ENCODE results near the gene ANXA2.

Gene ANXA2

DNA sequence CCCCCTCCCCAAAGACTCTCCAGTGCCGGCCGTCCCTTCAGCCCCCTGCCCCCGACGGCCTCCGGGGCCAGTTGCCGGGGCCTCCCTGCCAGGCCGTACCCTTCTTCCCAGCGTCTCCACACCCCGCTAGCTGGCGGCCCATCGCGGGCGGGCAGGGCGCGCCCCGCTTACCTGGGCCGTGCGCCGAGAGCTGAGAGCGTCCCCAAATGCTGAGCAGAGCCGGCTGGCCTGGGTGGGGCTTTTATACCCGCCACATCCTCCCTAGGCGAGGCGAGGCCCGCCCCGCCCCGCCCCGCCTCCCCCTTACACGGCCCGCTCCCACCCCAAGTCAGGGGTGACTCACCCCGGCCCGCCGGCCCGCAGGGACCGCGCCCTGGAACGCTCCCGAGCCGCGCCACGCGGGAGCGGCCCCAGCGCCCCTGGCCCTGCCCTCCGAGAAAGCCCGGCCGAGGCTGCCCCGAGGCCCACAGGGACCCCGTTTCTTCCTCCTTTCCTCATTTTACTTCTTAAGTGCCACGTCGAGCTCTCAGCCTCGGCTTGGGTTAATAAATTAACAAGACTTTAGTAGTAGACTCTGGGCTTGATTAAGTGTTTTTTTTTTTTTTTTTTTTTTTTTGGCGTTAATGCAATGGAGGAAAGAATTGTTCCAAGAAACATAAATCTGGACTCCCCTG lies at the start of gene ANXA2:
Gene ANXA2, minus strand, starts transcription at position 215 of the 674 bp plus-strand sequence. CDS start 11,911 bp downstream, outside the sequence.
- peak within 1 kb of the TSS; percentile 95 for H3K27ac Mint-ChIP-seq
- H3K27me3 Mint-ChIP-seq (ENCODE audit: low read depth), result peaks cover 7% of the 10 kb centered on the region
- H3K4me3 Mint-ChIP-seq, result peak within 1 kb of the TSS; percentile 94
- H3K9me3 Mint-ChIP-seq, result no peaks in the 10 kb centered on the region
- H3K4me1 Mint-ChIP-seq (ENCODE audit: low read depth), result peaks cover 54% of the 10 kb centered on the region
- peaks cover 40% of the 10 kb centered on the region for H3K36me3 Mint-ChIP-seq (ENCODE audit: low read depth)

GRCh38 chr15:60444289-60444912 lies 46.6 kb upstream of the ANXA2 start:
- Mint-ChIP-seq H3K9me3 (no peaks in the 10 kb centered on the region), H3K27me3 (ENCODE audit: low read depth) (no peaks in the 10 kb centered on the region), H3K4me3 (no peak overlapping the region), H3K4me1 (ENCODE audit: low read depth) (peaks cover 2% of the 10 kb centered on the region), H3K36me3 (ENCODE audit: low read depth) (peaks cover 21% of the 10 kb centered on the region), H3K27ac (no peak overlapping the region)

GRCh38 chr15:60442763-60443162 lies 45.0 kb upstream of the ANXA2 start:
- Mint-ChIP-seq H3K36me3 (ENCODE audit: low read depth) (peaks cover 17% of the 10 kb centered on the region), H3K27me3 (ENCODE audit: low read depth) (no peaks in the 10 kb centered on the region), H3K4me1 (ENCODE audit: low read depth) (peaks cover 2% of the 10 kb centered on the region), H3K9me3 (no peaks in the 10 kb centered on the region), H3K4me3 (no peak overlapping the region), H3K27ac (no peak overlapping the region)

GRCh38 chr15:60442031-60442650 lies 44.4 kb upstream of the ANXA2 start:
- Mint-ChIP-seq H3K36me3 (ENCODE audit: low read depth) (peaks cover 16% of the 10 kb centered on the region), H3K27ac (no peak overlapping the region), H3K4me3 (no peak overlapping the region), H3K9me3 (no peaks in the 10 kb centered on the region), H3K4me1 (ENCODE audit: low read depth) (peaks cover 2% of the 10 kb centered on the region), H3K27me3 (ENCODE audit: low read depth) (no peaks in the 10 kb centered on the region)

- Mint-ChIP-seq H3K27me3 (ENCODE audit: low read depth) (no peaks in the 10 kb centered on the region), H3K9me3 (no peaks in the 10 kb centered on the region), H3K4me3 (no peak overlapping the region), H3K36me3 (ENCODE audit: low read depth) (peaks cover 13% of the 10 kb centered on the region), H3K4me1 (ENCODE audit: low read depth) (peaks cover 2% of the 10 kb centered on the region), H3K27ac (no peak overlapping the region)
Measured at GRCh38 chr15:60441331-60441730, 43.5 kb upstream of the ANXA2 start.

GRCh38 chr15:60438646-60439045 lies 40.9 kb upstream of the ANXA2 start:
- H3K36me3 Mint-ChIP-seq (ENCODE audit: low read depth), result peaks cover 11% of the 10 kb centered on the region
- no peaks in the 10 kb centered on the region for H3K27me3 Mint-ChIP-seq (ENCODE audit: low read depth)
- peaks cover 3% of the 10 kb centered on the region for H3K4me1 Mint-ChIP-seq (ENCODE audit: low read depth)
- no peaks in the 10 kb centered on the region for H3K9me3 Mint-ChIP-seq
- H3K4me3 Mint-ChIP-seq, result no peak overlapping the region
- H3K27ac Mint-ChIP-seq, result no peak overlapping the region

- peaks cover 22% of the 10 kb centered on the region for H3K36me3 Mint-ChIP-seq (ENCODE audit: low read depth)
- no peak overlapping the region for H3K27ac Mint-ChIP-seq
- peaks cover 4% of the 10 kb centered on the region for H3K4me1 Mint-ChIP-seq (ENCODE audit: low read depth)
- H3K27me3 Mint-ChIP-seq (ENCODE audit: low read depth), result no peaks in the 10 kb centered on the region
- no peak overlapping the region for H3K4me3 Mint-ChIP-seq
- no peaks in the 10 kb centered on the region for H3K9me3 Mint-ChIP-seq
Measured at GRCh38 chr15:60428935-60429334, 31.1 kb upstream of the ANXA2 start.

DNA sequence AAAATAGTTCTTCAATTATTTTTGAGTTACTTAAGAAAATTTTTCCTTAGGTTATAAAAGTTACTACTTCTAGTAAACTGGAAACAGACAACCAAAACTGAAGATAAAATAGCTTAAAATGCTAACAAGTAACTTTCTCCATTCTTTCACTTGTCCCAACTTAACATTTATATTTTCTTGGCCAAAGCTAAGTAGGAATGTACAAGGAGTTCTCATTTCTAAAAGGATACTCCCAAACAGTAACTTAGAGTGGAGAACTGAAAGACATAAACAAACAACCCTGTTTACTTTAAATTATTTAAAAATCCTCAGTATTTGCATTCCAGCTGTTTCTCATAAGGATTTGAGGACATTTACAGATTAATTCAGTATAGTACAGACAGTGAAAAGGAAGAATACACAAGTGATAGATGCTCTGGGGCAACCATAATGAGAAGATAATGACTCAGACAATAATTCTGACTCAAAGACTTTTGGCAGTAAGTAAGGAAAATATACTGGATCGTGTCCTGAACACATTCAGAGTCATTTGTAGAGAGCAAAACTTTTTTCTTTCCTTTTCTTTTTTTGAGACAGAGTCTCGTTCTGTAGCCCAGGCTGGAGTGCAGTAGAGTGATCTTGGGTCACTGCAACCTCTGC lies 29.2 kb upstream of the ANXA2 start:
- no peak overlapping the region for H3K27ac Mint-ChIP-seq

GRCh38 chr15:60425461-60425860 lies 27.7 kb upstream of the ANXA2 start:
- Mint-ChIP-seq H3K27ac (no peak overlapping the region), H3K4me3 (no peak overlapping the region), H3K27me3 (ENCODE audit: low read depth) (no peaks in the 10 kb centered on the region), H3K9me3 (no peaks in the 10 kb centered on the region), H3K4me1 (ENCODE audit: low read depth) (peaks cover 9% of the 10 kb centered on the region), H3K36me3 (ENCODE audit: low read depth) (peaks cover 21% of the 10 kb centered on the region)

More for the DNA sequence above, 29.2 kb upstream of the ANXA2 start:
- peaks cover 26% of the 10 kb centered on the region for H3K36me3 Mint-ChIP-seq (ENCODE audit: low read depth)
- peaks cover 9% of the 10 kb centered on the region for H3K4me1 Mint-ChIP-seq (ENCODE audit: low read depth)
- H3K4me3 Mint-ChIP-seq, result no peak overlapping the region
- no peaks in the 10 kb centered on the region for H3K27me3 Mint-ChIP-seq (ENCODE audit: low read depth)
- H3K9me3 Mint-ChIP-seq, result no peaks in the 10 kb centered on the region

DNA sequence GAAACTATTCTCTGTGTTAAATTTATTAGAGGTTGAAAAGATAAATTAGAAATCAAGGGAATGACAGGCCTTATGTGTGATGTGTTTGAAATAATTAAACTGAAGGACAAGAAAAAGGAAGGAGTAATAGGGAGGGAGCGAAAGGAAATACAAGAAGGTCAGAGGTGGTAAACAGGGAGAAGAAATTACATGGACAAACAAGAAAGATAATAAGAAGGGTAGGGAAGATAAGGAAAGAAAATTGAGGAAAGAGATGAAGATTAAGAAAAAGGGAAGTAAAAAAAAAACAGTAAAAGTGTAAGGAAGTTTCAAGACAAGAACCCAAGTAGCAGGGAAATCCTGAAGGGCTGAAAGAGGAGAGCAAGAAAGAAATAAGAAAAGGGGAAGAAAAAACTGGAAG lies 26.2 kb upstream of the ANXA2 start:
- H3K36me3 Mint-ChIP-seq (ENCODE audit: low read depth), result peaks cover 24% of the 10 kb centered on the region
- H3K9me3 Mint-ChIP-seq, result no peaks in the 10 kb centered on the region
- no peak overlapping the region for H3K27ac Mint-ChIP-seq
- H3K27me3 Mint-ChIP-seq (ENCODE audit: low read depth), result no peaks in the 10 kb centered on the region
- H3K4me1 Mint-ChIP-seq (ENCODE audit: low read depth), result peaks cover 9% of the 10 kb centered on the region
- no peak overlapping the region for H3K4me3 Mint-ChIP-seq

- H3K27ac Mint-ChIP-seq, result no peak overlapping the region
- peaks cover 9% of the 10 kb centered on the region for H3K4me1 Mint-ChIP-seq (ENCODE audit: low read depth)
Measured at GRCh38 chr15:60423537-60423936, 25.8 kb upstream of the ANXA2 start.

DNA sequence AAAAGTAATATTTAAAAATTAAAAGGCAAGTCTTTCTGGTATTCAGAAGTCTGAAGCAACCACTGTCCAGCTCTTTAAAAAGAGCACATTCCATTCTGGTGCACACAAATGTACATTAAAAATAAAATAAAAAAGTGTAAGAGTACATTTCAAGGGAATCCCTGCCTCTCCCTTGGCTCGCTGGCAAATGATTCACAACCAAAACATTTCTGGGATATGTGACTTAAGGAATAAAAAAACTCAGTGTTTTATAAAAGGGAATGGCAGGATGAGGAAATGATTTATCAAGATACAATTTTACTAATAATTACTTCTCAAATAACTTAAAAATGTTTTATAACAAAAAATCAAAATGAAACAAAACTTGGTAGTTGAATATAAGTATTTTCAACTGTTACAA lies 23.8 kb upstream of the ANXA2 start:
- no peaks in the 10 kb centered on the region for H3K27me3 Mint-ChIP-seq (ENCODE audit: low read depth)
- H3K36me3 Mint-ChIP-seq (ENCODE audit: low read depth), result peaks cover 19% of the 10 kb centered on the region
- no peak overlapping the region for H3K27ac Mint-ChIP-seq
- H3K9me3 Mint-ChIP-seq, result no peaks in the 10 kb centered on the region
- H3K4me1 Mint-ChIP-seq (ENCODE audit: low read depth), result peaks cover 9% of the 10 kb centered on the region
- no peak overlapping the region for H3K4me3 Mint-ChIP-seq

More at GRCh38 chr15:60423537-60423936, 25.8 kb upstream of the ANXA2 start:
- H3K36me3 Mint-ChIP-seq (ENCODE audit: low read depth), result peaks cover 24% of the 10 kb centered on the region
- no peaks in the 10 kb centered on the region for H3K27me3 Mint-ChIP-seq (ENCODE audit: low read depth)
- H3K4me3 Mint-ChIP-seq, result no peak overlapping the region
- no peaks in the 10 kb centered on the region for H3K9me3 Mint-ChIP-seq

DNA sequence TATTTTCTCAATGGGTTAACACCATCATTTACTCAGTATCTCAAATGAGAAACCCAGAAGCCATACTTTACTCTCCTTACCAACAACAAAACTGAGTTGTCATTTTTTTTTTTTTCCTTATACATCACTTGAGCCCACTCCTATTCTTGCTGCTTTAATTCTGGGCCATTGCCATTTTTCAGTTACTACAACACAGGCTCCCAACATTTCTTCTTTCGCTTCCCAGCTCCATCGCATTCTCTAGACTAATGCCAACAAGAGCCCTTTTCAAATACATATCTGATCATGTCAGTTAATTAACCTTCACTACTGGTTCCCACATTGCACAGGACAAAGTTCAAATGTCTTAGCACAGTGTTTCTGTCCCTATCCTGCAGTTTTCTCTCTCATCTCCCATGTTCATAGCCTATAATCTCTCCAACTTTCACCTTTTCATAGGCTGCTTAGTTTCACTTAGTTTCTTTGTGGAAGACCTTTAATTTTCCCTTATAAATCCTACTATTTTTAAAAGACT lies 22.5 kb upstream of the ANXA2 start:
- H3K36me3 Mint-ChIP-seq (ENCODE audit: low read depth), result peaks cover 16% of the 10 kb centered on the region
- no peak overlapping the region for H3K4me3 Mint-ChIP-seq
- H3K9me3 Mint-ChIP-seq, result no peaks in the 10 kb centered on the region
- H3K27me3 Mint-ChIP-seq (ENCODE audit: low read depth), result no peaks in the 10 kb centered on the region
- no peak overlapping the region for H3K27ac Mint-ChIP-seq
- H3K4me1 Mint-ChIP-seq (ENCODE audit: low read depth), result peaks cover 9% of the 10 kb centered on the region

DNA sequence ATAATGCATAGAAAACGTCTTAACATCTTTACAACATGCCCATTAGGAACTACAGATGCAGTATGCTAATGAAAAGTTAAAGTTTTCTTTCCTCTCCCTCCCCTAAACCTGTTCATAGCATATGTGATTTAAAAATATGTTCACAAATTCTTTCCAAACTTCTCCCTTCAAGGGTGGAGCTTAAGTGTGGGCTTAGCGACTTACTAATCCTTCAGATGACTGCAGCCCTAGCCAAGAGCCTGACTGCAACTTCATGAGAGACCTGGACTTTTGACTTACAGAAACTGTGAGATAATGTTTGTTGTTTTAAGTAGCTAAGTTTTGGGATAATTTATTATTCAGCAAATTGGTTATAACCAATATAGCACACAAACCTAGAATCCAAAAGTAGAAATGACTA lies 22.0 kb upstream of the ANXA2 start:
- Mint-ChIP-seq H3K4me3 (no peak overlapping the region), H3K27ac (no peak overlapping the region), H3K36me3 (ENCODE audit: low read depth) (peaks cover 16% of the 10 kb centered on the region), H3K9me3 (no peaks in the 10 kb centered on the region), H3K27me3 (ENCODE audit: low read depth) (no peaks in the 10 kb centered on the region), H3K4me1 (ENCODE audit: low read depth) (peaks cover 9% of the 10 kb centered on the region)

Data from T-helper 1 cell treated with Interleukin-12 subunit alpha and Interleukin-12 subunit beta and Interleukin-4 antibody, amounts not matched to agents 30 μg/mL and 1 μg/mL, for 36 hours (primary cell).